TTC549 (cell line): ENCODE measurements around the gene CCND2.

Experiments used
- FAIRE-seq: peaks from 2 replicates; lab custom pipeline; 2012; peaks lifted over from hg19 to GRCh38; lab: Jason Lieb, UNC

CCND2 gene

DNA sequence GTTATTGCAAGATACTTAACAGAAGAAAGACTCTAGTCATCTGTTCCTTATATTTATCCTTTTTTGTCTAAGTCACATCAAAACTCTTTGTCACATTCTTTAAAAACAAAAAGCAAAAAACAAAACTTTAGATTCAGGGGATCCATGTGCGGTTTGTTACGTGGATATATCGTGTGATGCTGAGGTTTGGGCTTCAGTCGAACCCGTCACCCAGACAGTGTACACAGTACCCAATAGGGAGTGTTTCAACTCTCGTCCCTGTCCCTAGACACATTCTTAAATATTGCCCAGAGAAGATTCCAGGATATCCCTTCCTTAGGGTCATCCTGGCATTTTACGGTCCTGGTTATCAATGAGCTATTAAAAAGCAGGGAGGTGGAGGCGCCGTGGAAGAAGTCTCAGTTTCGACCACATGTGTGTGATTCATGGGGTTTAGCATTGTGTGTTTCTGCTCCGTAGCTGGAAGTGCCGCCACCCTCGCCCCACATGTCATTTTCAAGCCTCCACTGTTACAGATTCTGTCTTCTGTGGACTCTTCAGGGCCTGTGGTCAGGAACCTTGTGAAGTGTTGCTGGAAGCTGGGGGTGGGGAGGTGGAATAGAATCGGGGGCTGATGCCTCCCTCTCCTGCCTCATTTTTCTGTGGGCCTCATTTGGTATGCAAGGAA, 19.9 kb downstream of the CCND2 start:
- FAIRE-seq, result no peak

DNA sequence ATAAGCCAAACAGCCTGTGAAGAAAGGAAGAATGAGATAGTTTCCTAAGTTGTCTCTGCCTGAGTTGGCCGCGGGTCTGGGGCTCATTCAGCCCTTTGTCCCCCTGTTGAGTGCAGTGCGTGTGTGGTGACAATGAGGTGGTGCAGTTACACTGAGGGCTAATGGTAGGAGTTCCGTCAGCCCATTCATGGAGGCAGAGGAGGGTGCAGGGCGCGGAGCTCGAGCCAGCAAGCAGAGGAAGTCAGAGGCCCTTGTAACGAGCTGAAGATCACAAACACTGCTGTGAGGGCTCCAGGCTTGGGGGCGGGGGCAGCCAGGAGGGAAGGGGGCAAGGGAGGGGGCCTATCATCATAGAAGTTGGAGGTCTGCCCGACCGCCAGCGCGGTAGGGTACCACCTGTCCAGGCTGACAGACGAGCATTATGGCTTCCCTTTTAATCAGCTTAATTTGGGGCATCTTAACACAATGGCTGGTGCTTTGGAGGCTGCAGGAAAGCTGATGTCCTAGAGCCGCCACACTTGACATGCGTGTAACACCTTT, 20.5 kb downstream of the CCND2 start:
- FAIRE-seq, result no peak

DNA sequence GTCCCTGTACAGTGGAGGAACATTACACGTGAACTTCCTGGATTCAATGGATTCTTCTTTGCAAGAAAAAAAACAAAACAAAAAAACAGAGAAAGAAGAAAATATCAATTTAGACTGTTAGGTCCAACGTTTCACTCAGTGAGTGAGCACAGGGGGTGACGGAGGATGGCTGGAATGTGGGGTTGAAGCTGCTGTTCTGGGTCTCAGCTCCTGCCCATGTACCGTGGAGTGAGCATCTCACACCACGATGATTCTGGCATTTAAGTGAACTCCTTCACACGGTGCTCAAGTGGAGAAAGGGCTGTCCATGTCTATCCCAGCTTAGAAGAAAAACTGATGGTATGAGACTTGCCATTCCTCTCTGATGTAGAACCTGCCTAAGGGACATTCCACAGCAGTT, 23.2 kb downstream of the CCND2 start:
- FAIRE-seq, result no peak

DNA sequence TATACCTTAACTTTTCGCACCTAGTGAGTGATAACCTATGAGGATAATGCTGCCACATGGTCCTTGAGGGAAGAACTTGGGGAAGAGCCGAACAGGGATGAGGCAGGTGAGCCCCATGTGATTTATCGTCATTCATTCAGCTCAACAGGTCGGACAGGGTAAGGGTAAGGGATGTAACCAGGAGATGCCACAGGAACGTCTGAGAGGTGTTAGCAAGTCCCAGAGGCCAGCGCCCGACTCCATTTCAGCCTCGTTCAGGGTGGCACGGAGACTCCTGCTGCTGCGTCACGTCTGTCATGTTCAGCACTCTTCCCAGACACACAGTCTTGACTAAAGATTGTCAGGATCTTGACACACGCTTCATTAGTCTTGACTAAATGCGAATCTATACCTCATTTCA, 24.1 kb downstream of the CCND2 start:
- FAIRE-seq, result no peak

DNA sequence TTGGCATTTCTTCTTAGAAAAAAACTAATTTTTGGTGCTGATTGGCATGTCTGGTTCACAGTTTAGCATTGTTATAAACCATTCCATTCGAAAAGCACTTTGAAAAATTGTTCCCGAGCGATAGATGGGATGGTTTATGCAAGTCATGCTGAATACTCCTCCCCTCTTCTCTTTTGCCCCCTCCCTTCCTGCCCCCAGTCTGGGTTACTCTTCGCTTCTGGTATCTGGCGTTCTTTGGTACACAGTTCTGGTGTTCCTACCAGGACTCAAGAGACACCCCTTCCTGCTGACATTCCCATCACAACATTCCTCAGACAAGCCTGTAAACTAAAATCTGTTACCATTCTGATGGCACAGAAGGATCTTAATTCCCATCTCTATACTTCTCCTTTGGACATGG, 27.3 kb downstream of the CCND2 start:
- FAIRE-seq, result no peak

DNA sequence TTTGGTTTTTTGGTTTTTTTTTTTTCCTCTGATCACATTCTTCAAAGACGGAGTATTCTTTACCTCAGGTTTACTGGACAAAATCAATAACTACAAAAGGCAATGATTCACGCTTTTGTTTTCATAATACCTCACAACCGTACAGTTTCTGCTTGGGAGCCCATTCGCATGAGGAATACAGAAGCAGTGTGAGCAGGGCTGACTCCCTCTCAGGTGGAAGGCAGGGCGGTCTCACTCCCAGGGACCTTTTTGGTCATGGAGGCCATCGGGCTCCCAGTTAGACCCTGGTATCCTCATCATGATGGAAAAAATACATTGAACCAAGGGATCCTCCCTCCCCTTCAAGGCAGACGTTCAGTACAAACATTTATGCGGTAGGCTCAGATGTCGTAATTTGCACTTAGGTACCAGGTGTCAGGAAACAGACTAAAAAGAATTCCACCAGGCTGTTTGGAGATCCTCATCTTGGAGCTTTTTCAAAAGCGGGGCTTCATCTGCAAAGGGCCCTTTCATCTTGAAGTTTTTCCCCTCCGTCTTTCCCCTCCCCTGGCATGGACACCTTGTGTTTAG, 28.5 kb downstream of the CCND2 start:
- no peak for FAIRE-seq

DNA sequence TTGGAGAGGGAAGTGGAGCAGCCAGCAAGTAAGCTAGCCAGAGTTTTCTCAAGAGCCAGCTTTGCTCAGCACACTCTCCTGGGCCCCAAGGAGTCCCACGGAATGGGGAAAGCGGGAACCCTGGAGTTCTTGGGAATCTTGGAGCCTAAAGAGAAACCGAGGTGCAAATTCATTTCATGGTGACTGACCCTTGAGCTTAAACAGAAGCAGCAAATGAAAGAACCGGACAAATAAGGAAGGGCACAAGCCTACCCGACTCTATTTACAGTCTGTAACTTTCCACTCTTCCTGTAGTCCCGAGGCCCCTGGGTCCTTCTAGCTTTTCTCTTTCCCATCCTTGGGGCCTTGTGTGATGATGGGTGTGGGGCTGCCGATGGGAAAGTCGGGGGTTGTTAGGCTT, 29.3 kb downstream of the CCND2 start:
- FAIRE-seq, result no peak

DNA sequence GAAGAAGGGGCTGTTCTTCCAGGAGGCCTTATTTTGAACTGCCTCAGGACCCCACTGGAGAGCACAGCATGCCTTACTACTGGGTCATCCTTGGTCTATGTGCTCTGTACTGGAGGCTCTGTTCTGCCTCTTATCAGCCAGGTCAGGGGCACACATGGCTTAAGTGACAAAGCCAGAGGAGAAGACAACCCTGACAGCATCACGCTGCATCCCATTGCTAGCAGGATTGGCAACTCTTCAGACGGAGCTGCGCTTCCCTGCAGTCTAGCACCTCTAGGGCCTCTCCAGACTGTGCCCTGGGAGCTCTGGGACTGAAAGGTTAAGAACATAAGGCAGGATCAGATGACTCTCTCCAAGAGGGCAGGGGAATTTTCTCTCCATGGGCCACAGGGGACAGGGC, 30.2 kb downstream of the CCND2 start:
- FAIRE-seq, result no peak

DNA sequence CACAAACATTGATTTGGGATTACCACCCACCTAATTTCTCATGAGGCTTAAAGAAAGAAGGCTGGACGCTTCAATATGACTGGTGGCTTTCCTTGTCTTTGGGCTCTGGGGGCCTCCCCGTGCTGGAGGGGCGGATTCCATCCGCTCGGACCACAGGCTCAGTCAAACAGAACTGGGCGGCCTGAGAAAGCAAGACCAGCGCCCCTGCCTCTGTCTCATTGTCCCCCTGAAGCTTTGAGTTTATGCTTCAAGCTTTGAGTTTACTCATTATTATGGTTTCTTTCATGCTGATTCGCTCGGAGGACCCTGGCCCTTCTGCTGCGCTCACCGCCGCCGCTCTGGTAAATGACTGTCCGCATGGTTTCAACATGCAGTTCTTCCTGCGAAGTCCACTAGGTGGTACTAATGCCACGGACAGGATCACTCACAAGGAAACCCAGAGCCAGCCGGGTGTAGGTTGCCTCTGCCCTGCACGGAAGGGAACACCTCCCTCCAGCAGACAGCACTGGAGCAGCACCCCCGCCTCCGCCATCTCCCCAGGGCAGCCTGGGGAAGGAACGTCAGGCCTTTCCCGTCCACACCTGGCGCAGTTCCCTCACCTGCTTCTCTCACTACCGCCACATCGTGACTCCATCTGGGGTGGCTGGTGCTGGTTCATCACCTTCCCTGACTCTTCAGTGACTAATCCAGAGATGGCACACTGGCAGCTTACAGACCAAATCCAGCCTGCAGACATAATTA, 34.2 kb downstream of the CCND2 start:
- peak; percentile 80 for FAIRE-seq

DNA sequence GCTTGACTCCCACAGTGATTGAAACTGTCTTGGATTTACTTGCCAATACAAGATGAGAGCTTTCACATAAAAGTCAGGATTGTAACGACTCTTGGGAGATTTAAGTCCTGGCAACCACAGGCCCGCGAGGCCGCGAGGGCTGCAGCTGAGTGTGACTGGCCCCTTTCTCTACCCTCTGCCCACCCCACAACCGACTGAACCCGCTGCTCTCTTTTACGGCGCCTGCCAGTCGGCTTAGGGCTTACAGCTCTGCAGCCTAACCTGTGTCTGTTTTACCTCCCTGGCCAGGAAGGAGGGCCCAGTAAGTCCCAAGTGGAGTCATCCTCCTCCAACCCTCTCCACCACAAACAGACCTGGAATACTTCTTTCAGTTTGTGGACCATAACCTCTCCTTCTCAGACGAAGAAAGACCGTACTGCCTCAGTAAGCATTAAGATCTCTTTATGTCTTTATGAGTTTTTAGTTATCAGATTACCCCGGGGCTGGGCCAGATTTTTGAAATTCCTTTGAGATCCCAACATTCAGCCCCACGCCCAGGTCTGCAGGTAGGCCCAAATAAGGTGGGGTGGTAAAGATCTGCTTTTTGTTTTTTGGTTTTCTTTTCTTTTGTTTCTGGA, 34.9 kb downstream of the CCND2 start:
- FAIRE-seq, result no peak

DNA sequence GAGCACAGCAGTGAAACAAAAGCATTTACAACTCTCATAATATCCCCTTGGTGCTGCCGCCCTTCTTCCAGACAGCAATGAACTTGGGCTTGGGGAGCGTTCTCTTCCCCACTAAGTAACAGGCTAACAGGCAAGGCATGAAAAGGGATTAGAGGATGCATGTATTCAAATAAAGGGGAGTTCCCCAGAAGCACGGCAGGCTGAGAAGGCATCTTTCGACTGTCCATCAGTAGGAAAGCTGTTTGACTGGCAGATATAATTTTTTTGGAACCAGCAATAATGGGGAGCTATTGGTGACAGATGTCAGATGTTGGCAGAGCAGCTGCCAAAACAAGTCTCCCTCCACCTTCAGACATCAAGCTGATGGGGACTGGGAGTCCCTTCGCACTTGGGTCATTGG, 38.2 kb downstream of the CCND2 start:
- FAIRE-seq, result no peak

DNA sequence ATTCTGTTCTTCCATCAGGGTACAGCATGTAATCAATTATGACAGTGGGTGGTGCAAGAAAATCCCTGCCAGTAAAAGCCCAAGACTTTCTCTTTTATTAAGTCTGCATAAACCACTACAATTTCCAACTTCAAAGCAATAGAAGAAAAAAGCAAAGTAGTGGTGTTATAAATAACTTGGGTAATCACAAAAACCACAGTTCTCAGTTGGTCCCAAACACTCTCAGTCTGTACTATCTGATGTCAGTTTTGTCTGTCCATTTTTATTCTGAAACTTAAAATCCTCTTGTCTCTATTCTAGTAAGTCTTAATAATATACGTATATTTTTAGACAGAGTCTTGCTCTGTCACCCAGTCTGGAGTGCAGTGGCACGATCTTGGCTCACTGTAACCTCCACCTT, 38.7 kb downstream of the CCND2 start:
- no peak for FAIRE-seq

DNA sequence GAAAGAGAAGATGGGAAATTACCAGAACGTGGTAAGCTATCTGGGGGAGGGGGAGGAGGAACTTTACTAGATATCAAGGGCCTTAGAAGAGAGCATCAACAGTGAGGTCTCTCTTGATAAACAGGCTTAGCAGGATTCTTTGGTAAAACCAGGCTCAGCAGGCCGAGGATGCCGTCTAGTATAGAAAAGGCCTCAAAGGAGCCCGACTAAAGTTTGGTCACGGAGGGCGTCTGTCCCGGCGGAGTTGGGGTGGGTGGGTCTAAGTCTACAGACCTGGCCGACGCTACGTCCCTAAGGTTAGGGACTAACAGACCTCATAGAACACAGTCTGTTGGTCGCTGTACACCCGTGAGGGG, 46.9 kb downstream of the CCND2 start:
- FAIRE-seq, result no peak

DNA sequence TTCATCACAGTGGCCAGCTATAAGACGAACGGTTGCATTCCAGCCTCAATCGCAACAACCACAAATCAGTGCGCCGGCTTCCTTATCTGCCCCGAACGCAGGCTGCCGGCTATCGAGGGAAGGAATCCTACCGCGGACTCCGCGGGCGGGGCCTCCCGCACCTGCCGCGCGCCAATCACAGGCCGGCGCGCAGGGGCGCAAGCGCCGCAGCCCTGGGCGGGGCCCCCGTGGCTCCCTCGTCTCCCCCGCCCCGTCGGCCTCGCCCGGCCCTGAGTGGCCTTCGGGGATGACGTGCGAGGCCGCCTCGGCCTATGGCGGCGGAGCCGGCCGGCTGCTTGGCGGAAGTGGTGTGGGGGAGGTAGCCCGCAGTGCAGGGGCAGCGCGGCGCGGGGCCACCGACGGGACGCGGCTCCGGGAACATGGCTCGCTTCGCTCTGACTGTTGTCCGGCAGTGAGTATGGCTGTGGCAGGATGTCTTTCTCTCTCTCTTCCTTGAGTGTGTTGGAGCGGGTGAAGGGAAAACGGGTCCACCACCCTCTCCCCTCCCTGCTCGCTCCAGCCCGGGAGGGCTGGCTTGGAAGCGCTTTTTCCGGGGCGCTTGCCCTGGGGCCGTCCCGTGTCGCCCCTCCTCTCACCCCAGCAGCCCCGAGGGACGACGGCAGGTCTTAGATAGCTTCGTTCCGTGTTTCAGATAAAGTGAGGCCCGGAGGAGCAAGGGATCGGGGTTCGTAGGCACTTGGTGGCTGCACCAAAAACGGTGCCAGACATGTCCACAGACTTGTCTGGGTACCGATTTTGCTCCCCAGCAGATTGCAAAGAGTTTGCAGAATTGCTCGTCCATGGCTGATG, 47.5 kb downstream of the CCND2 start, which contains the start of gene TIGAR:
TIGAR (plus strand) TSS at position 361 of the 849 bp plus-strand sequence; CDS start at position 420, 59 bp downstream.
- no peak for FAIRE-seq

DNA sequence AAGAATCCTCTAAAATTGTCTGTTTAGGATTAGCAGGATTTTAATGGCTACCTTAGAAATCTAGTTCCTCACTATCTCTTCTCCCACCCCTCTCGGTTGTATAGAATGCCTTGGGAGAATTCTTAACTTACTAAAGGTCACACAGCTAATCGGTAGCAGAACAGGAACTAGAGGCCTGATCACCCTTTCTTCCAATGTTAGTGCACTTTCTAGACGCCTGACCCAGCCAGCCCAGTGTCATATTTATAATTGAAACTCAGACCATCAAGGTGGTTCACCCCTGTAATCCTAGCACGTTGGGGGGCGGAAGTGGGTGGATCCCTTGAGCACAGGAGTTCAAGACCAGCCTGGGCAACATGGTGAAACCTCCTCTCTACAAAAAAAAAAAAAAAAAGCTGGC, 49.2 kb downstream of the CCND2 start:
- FAIRE-seq, result no peak
